NCI-H510A (cell line): ENCODE measurements around the gene SIRT1.
"Not testable (repeated sequence)": the region's sequence is repeated elsewhere in the genome, so short reads cannot be mapped to it uniquely, and the experiment has no call there.

Experiments
- DNase-seq: peaks from one replicate; lab custom pipeline; 2025; lab: John Stamatoyannopoulos, UW

The SIRT1 gene

GRCh38 chr10:67877421-67877820 lies 7.0 kb upstream of the SIRT1 start:
- not testable (repeated sequence) for DNase-seq

- no peak for DNase-seq
Measured at GRCh38 chr10:67878133-67878532, 6.3 kb upstream of the SIRT1 start.

- no peak for DNase-seq
Measured at GRCh38 chr10:67883710-67884312, 645 bp upstream of the SIRT1 start.

GRCh38 chr10:67884842-67885670 lies 600 bp downstream of the SIRT1 start:
- DNase-seq: peak; percentile 79

- DNase-seq: no peak
Measured at GRCh38 chr10:67893637-67894036, 9.2 kb downstream of the SIRT1 start.

GRCh38 chr10:67903581-67903980 lies 19.1 kb downstream of the SIRT1 start:
- no peak for DNase-seq

- no peak for DNase-seq
Measured at GRCh38 chr10:67912331-67912946, 28.0 kb downstream of the SIRT1 start.

GRCh38 chr10:67914777-67915340 lies 30.4 kb downstream of the SIRT1 start:
- no peak for DNase-seq

GRCh38 chr10:67917169-67917568 lies 32.7 kb downstream of the SIRT1 start:
- no peak for DNase-seq

- DNase-seq: no peak
Measured at GRCh38 chr10:67917679-67918078, 33.2 kb downstream of the SIRT1 start.

- DNase-seq: no peak
Measured at GRCh38 chr10:67921065-67921464, 36.6 kb downstream of the SIRT1 start.

- DNase-seq: no peak
Measured at GRCh38 chr10:67923551-67923950, 39.1 kb downstream of the SIRT1 start.

GRCh38 chr10:67924136-67924535 lies 39.7 kb downstream of the SIRT1 start:
- no peak for DNase-seq

GRCh38 chr10:67925449-67926005 lies 41.1 kb downstream of the SIRT1 start:
- no peak for DNase-seq

- no peak for DNase-seq
Measured at GRCh38 chr10:67926951-67927350, 42.5 kb downstream of the SIRT1 start.

GRCh38 chr10:67933199-67933598 lies 48.7 kb downstream of the SIRT1 start:
- no peak for DNase-seq

GRCh38 chr10:67934336-67934735 lies 49.9 kb downstream of the SIRT1 start:
- DNase-seq: no peak

- no peak for DNase-seq
Measured at GRCh38 chr10:67935223-67935622, 50.8 kb downstream of the SIRT1 start.

- DNase-seq: no peak
Measured at GRCh38 chr10:67936416-67936815, 52.0 kb downstream of the SIRT1 start.

- DNase-seq: peak; percentile 6
Measured at GRCh38 chr10:67943917-67944316, 59.5 kb downstream of the SIRT1 start.

GRCh38 chr10:67955614-67956013 lies 71.2 kb downstream of the SIRT1 start:
- no peak for DNase-seq

GRCh38 chr10:67959839-67960476 lies 75.5 kb downstream of the SIRT1 start:
- no peak for DNase-seq
